HUES64 (cell line): ENCODE results near the gene MARCHF10.

Experiments
- H3K27ac ChIP-seq: 2 replicates; pipeline ENCODE4 v1.7.0; 2013; ENCODE audit warnings: low read depth, low read length, inconsistent platforms
- H3K27me3 ChIP-seq: 2 replicates; pipeline ENCODE4 v1.6.1; 2013; ENCODE audit warnings: mild to moderate bottlenecking, low read length; ENCODE audit not compliant: insufficient read depth
- H3K36me3 ChIP-seq: 2 replicates; pipeline ENCODE4 v1.6.1; 2013; ENCODE audit warnings: mild to moderate bottlenecking, low read length; ENCODE audit not compliant: insufficient read depth
- H3K4me1 ChIP-seq: 2 replicates; pipeline ENCODE4 v1.6.1; 2013; ENCODE audit warnings: mild to moderate bottlenecking, low read length, moderate library complexity; ENCODE audit not compliant: insufficient read depth
- H3K4me3 ChIP-seq: 2 replicates; pipeline ENCODE4 v1.5.1; 2013; ENCODE audit warnings: mild to moderate bottlenecking, low read length, moderate library complexity
- H3K9ac ChIP-seq: 2 replicates; pipeline ENCODE4 v1.6.1; 2013; ENCODE audit warnings: mild to moderate bottlenecking, low read depth, low read length
- H3K9me3 ChIP-seq: 2 replicates; pipeline ENCODE4 v1.6.1; 2013; ENCODE audit warnings: low read depth, low read length; ENCODE audit not compliant: insufficient read depth
- WGBS: fragments of 150-250, 120-280 bp; methylation state at CpG from one replicate; pipeline ENCODE4 v1.1.7; 2013; ENCODE audit warnings: missing lambda C conversion rate; 5-methylcytosine and 5-hydroxymethylcytosine counted together

Gene MARCHF10

GRCh38 chr17:62746941-62747340 is 61.2 kb downstream of the MARCHF10 start:
- Histone ChIP-seq H3K27ac (no peak overlapping the region), H3K9ac (no peak overlapping the region), H3K4me3 (no peak overlapping the region), H3K36me3 (no peaks in the 10 kb centered on the region), H3K27me3 (no peaks in the 10 kb centered on the region), H3K4me1 (peaks cover 15% of the 10 kb centered on the region), H3K9me3 (no peaks in the 10 kb centered on the region)
- WGBS = 88% methylated on average over 7 of the region's 8 CpGs

DNA sequence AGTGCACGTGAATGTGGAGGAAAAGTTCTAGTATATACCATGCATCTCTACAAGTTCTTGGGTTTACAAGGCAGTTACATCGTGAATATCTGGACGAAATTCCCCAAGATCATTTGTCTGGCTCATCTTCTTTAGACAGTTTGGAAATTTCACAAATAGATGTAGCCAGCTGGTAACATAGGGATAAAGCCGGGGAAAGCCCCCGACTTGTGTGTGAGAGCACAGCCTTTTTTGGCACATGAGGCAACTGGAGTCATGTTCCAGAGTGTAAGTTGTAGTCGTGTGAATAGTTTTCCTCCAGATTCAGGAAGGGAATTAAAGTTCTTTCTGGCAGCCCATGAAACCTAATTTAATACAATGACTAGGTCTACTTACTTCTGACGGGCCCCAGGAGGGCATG is 62.3 kb downstream of the MARCHF10 start:
- WGBS = 86% methylated on average over 6 of the region's 7 CpGs
- H3K4me3 ChIP-seq = no peak overlapping the region
- H3K9me3 ChIP-seq = no peaks in the 10 kb centered on the region
- H3K9ac ChIP-seq = no peak overlapping the region
- no peaks in the 10 kb centered on the region for H3K36me3 ChIP-seq
- no peaks in the 10 kb centered on the region for H3K27me3 ChIP-seq
- H3K4me1 ChIP-seq = peaks cover 8% of the 10 kb centered on the region; the same call in 1 of the 2 replicates
- H3K27ac ChIP-seq = no peak overlapping the region

DNA sequence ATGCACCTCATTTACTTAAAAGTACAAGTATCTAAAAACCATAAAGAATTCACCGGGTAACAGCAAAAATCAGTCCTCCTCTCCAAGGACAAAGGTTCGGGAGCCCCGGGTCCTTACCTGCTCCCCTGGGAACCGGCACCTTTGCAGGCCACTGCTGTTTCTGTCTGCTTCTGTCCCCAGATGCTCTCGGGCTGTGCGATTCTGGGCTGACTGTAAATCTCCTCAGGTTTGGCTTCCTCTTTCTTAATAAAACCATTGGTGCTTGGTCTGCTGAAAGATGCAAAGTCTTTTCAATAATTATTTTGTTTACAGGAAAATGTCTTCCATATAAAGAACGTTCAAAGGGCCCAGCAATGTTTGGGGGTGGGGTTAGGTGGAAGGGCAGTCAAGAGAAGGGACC is 63.9 kb downstream of the MARCHF10 start:
- H3K27me3 ChIP-seq = no peaks in the 10 kb centered on the region
- no peak overlapping the region for H3K9ac ChIP-seq
- H3K4me3 ChIP-seq = no peak overlapping the region
- 94% methylated on average over 7 of the region's 7 CpGs for WGBS
- H3K9me3 ChIP-seq = no peaks in the 10 kb centered on the region
- no peaks in the 10 kb centered on the region for H3K36me3 ChIP-seq
- no peak overlapping the region for H3K27ac ChIP-seq
- 0 out of 2 replicates have a peak, but pooled peaks cover 3% of the 10 kb centered on the region for H3K4me1 ChIP-seq

DNA sequence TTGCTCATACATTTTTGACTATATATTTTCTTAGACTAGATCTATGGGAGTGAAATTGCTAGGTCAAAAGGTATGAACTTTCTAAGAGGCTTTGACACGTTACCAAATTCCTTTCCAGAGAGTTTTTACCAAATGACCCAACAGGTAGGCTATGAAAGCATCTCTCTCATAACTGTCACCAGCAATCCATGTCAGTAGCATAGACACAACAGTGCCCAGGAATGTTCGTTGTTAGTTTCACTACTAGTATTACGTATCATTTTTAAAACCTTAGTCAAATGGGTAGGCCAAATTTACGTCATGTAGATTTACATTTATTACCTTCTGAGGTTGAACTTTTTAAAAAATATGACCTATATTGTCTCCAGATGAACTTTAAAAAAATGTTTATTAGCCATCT is 66.8 kb downstream of the MARCHF10 start:
- Histone ChIP-seq H3K36me3 (no peaks in the 10 kb centered on the region), H3K4me3 (no peak overlapping the region), H3K4me1 (0 out of 2 replicates have a peak, but pooled peaks cover 2% of the 10 kb centered on the region), H3K9ac (no peak overlapping the region), H3K27ac (no peak overlapping the region), H3K9me3 (no peaks in the 10 kb centered on the region), H3K27me3 (peaks cover 9% of the 10 kb centered on the region; the same call in 1 of the 2 replicates)
- WGBS = 96% methylated on average over 4 of the region's 4 CpGs

GRCh38 chr17:62739645-62740388 is 68.3 kb downstream of the MARCHF10 start:
- Histone ChIP-seq H3K9ac (no peak overlapping the region), H3K27me3 (peaks cover 9% of the 10 kb centered on the region; the same call in 1 of the 2 replicates), H3K4me1 (peaks cover 16% of the 10 kb centered on the region), H3K4me3 (no peak overlapping the region), H3K36me3 (no peaks in the 10 kb centered on the region), H3K27ac (no peak overlapping the region), H3K9me3 (no peaks in the 10 kb centered on the region)
- WGBS = 90% methylated on average over 14 of the region's 16 CpGs

DNA sequence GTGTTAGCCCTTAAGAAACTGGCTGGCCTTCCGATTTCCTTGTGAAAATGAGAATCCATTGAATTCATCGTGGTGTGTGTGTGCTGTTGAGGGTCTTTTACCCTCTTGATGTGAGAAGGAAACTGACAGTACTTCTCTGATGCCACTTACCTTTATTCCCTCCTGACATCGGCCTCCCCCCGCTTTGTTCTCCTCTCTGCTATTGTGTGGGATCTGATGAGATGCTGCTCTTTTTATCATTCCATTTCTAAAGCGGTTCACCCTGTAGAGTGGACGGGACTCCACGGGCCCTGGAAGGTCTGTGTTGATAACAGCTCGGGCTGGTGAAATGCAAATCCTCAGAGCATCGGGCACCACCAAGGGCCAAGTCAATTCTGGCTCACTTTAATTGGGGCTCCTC is 69.8 kb downstream of the MARCHF10 start:
- Histone ChIP-seq H3K27me3 (peaks cover 9% of the 10 kb centered on the region; the same call in 1 of the 2 replicates), H3K4me1 (peaks cover 20% of the 10 kb centered on the region), H3K9me3 (no peaks in the 10 kb centered on the region), H3K4me3 (no peak overlapping the region), H3K9ac (no peak overlapping the region), H3K36me3 (no peaks in the 10 kb centered on the region), H3K27ac (no peak overlapping the region)
- 82% methylated on average over 9 of the region's 9 CpGs for WGBS

GRCh38 chr17:62737513-62737912 is 70.6 kb downstream of the MARCHF10 start:
- no peaks in the 10 kb centered on the region for H3K9me3 ChIP-seq
- H3K27me3 ChIP-seq = peaks cover 9% of the 10 kb centered on the region; the same call in 1 of the 2 replicates
- no peaks in the 10 kb centered on the region for H3K36me3 ChIP-seq
- H3K4me3 ChIP-seq = no peak overlapping the region
- peaks cover 20% of the 10 kb centered on the region for H3K4me1 ChIP-seq
- whole genome bisulfite sequencing = 94% methylated on average over 8 of the region's 8 CpGs
- no peak overlapping the region for H3K27ac ChIP-seq
- no peak overlapping the region for H3K9ac ChIP-seq

DNA sequence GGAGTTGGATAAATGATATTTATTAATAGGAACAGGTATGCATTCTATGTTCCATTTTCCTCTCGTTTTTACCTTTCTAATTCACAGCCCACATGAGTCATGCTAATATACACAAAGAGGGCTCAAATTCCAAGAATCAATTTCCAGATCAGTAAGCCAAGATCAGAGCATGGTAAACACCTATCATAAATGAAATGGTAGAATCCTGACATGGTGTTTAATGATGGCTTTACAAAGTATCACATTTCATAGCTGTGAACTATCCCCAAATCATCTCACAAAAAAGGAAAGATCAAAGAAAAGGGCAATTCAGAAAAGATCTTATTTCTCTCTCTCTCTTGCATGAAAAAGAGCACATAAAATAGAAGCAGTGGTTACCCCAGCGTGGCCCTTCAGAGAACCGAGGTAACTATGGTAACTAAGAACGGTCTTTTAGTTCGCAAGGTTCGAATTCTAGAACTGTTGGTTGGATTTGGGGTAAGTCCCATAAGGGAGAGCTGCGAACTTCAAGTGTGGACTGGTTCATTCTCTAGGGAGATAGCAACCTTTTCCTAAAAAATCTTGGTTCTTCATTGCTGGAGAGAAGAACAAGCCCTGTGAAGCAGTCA is 73.0 kb downstream of the MARCHF10 start:
- 64% methylated on average over 7 of the region's 7 CpGs for WGBS
- Histone ChIP-seq H3K36me3 (no peaks in the 10 kb centered on the region), H3K27ac (no peak overlapping the region), H3K4me1 (peaks cover 20% of the 10 kb centered on the region), H3K27me3 (peaks cover 9% of the 10 kb centered on the region; the same call in 1 of the 2 replicates), H3K9ac (no peak overlapping the region), H3K4me3 (no peak overlapping the region), H3K9me3 (no peaks in the 10 kb centered on the region)

DNA sequence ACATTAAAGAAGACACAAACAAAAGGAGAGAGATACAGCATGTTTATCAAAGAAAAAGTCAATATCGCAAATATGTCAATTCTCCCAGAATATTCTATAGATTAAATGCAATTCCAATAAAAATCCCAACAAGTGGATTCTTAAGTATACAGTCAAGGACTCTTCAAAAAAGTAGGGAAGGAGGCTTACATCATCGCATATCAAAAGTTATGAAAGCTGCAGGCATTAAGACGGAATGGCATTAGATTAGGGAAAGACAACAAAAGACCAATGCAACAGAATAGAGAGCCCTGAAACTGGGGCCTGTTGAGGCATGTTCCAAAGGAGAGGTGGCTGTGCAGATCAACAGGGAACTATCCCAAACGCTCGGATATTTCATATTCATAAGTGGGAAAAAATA is 76.0 kb downstream of the MARCHF10 start:
- Histone ChIP-seq H3K36me3 (no peaks in the 10 kb centered on the region), H3K27me3 (peaks cover 1% of the 10 kb centered on the region; the same call in 1 of the 2 replicates), H3K4me3 (no peak overlapping the region), H3K9ac (no peak overlapping the region), H3K9me3 (no peaks in the 10 kb centered on the region), H3K4me1 (peaks cover 20% of the 10 kb centered on the region), H3K27ac (no peak overlapping the region)
- WGBS = 92% methylated on average over 5 of the region's 5 CpGs

DNA sequence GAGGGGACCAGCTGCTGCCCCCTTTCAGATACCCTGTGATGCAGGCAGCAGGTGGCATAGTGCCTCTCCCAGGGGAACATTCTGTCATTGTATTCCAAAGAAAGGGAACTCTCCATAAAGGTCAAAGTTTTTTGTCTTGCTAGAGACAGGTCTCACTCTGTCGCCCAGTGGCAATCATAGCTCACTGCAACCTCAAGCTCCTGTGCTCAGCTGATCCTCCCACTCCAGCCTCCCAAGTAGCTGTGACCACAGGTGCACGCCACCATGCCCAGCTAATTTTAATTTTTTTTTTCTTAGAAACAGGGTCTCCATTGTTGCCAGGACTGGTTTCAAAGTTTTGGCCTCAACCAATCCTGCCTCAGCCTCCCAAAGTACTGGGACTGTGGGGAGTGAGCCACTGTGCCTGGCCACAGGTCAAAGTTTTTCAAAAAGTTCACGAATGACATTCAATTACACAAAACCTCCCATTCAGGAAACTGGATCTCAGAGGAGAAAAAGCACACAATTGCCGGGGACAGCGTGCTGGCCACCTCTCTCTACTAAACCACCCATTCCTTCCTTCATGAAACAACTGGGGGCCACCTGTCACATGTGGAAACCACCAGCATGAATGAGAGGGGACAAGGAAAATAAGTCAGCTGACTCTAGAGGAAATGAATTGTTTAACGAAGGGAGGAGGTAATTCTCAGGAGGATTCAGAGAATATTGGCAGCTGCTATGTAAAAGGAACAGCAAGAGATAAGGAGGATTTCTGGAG is 80.0 kb downstream of the MARCHF10 start:
- H3K4me3 ChIP-seq = no peak overlapping the region
- peaks cover 7% of the 10 kb centered on the region for H3K4me1 ChIP-seq
- 87% methylated on average over 6 of the region's 6 CpGs for WGBS
- H3K36me3 ChIP-seq = no peaks in the 10 kb centered on the region
- no peak overlapping the region for H3K9ac ChIP-seq
- H3K27me3 ChIP-seq = no peaks in the 10 kb centered on the region
- no peaks in the 10 kb centered on the region for H3K9me3 ChIP-seq
- H3K27ac ChIP-seq = no peak overlapping the region

DNA sequence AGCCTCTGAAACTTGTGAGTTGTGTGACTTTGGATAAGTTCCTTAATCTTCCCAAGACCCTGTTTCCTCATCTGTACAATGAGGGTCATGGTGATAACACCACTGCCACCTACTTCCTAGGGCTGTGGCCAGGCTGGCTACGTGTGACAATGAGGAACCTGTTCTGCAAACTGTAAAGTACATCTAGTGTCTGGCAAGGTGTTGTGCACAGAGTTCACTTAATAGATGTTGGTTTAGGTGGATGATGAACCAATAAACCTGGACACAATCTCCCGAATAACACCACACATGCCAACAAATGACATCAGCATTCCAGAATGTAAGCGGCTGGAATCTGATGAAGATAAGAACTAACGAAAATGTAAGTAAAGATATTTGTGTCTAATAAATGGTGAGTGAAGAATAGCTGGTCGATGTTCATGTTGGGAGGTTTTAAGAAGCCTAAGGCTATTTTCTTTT is 82.3 kb downstream of the MARCHF10 start:
- Histone ChIP-seq H3K4me1 (peaks cover 7% of the 10 kb centered on the region; the same call in 1 of the 2 replicates), H3K36me3 (no peaks in the 10 kb centered on the region), H3K4me3 (no peak overlapping the region), H3K27ac (no peak overlapping the region), H3K9me3 (no peaks in the 10 kb centered on the region), H3K27me3 (no peaks in the 10 kb centered on the region), H3K9ac (no peak overlapping the region)
- WGBS = 93% methylated on average over 4 of the region's 5 CpGs
